ENCODE measurements around the gene IFNA1. TPM values are rescaled to one million over a fixed set of nuclear protein-coding genes. Genes with fewer than 3 reads are reported as not detected.

The IFNA1 gene
- total RNA-seq, 1 donor from 2014 or later = not detected

DNA sequence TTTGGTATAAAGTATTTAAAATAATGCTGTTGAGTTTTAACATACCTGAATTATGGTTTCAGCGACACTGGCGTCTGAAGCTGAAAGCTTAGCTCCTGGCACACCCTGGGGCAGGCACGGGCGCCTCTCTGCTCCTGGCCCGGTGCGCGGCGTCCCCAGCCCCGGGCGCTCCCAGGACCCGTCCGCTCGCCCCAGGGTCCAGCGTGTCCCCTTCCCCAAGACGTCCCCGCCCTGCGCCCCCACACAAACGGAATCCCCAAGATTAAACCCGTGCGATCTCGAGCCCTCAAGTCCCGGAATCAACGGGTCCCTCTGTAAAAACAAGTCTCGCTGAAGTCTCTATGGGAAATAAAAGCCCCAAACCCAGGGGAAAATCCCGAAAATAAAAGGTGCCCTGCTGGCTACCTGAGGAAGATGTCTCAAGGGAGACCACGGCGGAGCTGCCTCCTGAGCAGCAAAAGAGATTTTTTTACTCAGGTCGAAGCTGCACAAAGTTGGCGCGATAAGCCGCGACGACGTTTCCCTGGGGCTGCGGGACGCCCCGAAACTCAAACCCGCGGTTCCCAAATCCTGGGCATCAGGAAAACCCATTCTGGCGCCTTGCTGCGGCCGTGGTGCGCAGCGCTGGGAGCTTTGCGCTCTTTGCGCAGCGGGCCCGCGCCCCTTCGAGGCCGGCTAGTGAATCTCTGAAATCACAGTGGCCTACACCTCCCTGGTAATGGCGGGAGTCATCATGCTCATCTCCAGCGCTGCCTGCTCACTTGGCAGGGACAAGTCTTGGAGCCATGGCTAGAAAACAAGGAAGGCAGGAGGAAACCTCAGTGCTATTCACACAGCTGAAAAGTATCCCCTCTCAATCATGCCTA is 37.6 kb upstream of the IFNA1 start:
- DNase-seq (ENCODE audit: low spot score, unreplicated experiment) = no peak
- Mint-ChIP-seq H3K4me3 (ENCODE audit: low read depth) (peak overlapping the region; percentile 76), H3K9me3 (ENCODE audit: low read depth) (no peaks in the 10 kb centered on the region), H3K27ac (no peak overlapping the region), H3K4me1 (ENCODE audit: low read depth) (peaks cover 4% of the 10 kb centered on the region), H3K27me3 (peaks cover 57% of the 10 kb centered on the region), H3K36me3 (ENCODE audit: insufficient read depth) (no peaks in the 10 kb centered on the region)
- TF ChIP-seq, protein P1, sequence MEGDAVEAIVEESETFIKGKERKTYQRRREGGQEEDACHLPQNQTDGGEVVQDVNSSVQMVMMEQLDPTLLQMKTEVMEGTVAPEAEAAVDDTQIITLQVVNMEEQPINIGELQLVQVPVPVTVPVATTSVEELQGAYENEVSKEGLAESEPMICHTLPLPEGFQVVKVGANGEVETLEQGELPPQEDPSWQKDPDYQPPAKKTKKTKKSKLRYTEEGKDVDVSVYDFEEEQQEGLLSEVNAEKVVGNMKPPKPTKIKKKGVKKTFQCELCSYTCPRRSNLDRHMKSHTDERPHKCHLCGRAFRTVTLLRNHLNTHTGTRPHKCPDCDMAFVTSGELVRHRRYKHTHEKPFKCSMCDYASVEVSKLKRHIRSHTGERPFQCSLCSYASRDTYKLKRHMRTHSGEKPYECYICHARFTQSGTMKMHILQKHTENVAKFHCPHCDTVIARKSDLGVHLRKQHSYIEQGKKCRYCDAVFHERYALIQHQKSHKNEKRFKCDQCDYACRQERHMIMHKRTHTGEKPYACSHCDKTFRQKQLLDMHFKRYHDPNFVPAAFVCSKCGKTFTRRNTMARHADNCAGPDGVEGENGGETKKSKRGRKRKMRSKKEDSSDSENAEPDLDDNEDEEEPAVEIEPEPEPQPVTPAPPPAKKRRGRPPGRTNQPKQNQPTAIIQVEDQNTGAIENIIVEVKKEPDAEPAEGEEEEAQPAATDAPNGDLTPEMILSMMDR (IDR thresholded peaks at IDR 0.05; ENCODE audit: unreplicated experiment) = peak; percentile 32

DNA sequence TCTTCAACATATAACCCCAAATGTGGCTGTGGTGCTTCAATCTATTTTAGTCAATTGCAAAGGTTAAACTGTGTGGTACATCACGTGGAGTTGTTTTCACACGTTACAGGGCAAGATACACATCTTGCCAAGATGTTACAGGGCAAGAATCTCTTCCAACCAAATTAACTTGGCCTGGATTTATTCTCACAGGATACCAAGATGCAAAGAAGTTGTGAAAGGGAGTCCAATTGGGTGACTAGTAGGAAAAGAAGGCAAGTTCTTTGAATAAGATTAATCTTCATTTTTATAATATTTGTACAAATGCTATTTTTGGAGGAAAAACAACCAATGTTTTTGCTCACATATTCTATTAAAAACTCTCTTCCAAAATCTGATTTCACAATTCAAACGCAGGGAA is 36.1 kb upstream of the IFNA1 start:
- H3K27ac Mint-ChIP-seq = no peak overlapping the region
- H3K4me1 Mint-ChIP-seq (ENCODE audit: low read depth) = peaks cover 4% of the 10 kb centered on the region
- no peak for DNase-seq (ENCODE audit: low spot score, unreplicated experiment)
- no peaks in the 10 kb centered on the region for H3K9me3 Mint-ChIP-seq (ENCODE audit: low read depth)
- TF ChIP-seq, protein P1 (IDR thresholded peaks at IDR 0.05; ENCODE audit: unreplicated experiment) = no peak
- peaks cover 41% of the 10 kb centered on the region for H3K27me3 Mint-ChIP-seq
- H3K36me3 Mint-ChIP-seq (ENCODE audit: insufficient read depth) = no peaks in the 10 kb centered on the region
- H3K4me3 Mint-ChIP-seq (ENCODE audit: low read depth) = no peak overlapping the region

DNA sequence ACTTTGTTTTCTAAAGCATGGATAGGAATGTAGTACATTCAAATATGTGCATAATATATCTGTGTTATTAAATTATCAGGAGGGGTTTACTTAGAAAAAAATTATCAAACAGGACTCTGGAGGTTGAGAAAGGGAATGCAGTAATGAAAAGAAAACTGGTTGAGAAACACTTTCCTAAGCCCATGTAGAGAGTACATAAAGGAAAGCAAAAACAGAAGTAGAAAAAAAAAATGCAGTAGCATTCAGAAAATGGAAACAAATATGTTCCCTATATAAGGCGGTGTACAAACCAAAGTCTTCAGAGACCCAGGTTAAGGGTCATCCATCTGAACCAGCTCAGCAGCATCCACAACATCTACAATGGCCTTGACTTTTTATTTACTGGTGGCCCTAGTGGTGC is 31.4 kb upstream of the IFNA1 start, which contains the start of gene IFNA8:
Gene IFNA8 (plus strand): TSS at position 301 of the 400 bp plus-strand sequence. CDS start 60 bp downstream, at position 361.
- H3K4me1 Mint-ChIP-seq (ENCODE audit: low read depth) = no peaks in the 10 kb centered on the region
- TF ChIP-seq, protein P1 (IDR thresholded peaks at IDR 0.05; ENCODE audit: unreplicated experiment) = no peak
- H3K27me3 Mint-ChIP-seq = peaks cover 21% of the 10 kb centered on the region
- H3K36me3 Mint-ChIP-seq (ENCODE audit: insufficient read depth) = no peaks in the 10 kb centered on the region
- no peak within 1 kb of the TSS for H3K4me3 Mint-ChIP-seq (ENCODE audit: low read depth)
- DNase-seq (ENCODE audit: low spot score, unreplicated experiment) = no peak
- no peaks in the 10 kb centered on the region for H3K9me3 Mint-ChIP-seq (ENCODE audit: low read depth)
- no peak within 1 kb of the TSS for H3K27ac Mint-ChIP-seq

DNA sequence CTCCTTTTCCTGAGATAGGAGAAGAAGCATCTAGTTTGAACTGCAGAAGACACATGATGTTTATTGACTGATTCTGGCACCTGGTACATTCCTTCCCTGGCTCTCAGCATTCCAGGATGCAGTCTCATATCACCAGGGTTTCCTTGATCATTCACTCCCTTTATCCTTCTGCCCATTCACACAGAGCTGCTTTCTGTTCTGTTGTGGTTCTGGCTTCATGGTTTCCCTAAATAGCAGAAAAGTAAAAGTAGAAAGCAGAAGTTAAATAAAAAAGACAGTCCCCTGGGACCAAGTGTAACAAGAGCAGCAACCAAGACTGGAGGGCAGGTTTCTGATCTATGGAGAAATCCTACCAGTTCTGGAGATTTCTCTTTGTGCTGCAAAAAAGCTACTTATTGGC is 28.1 kb upstream of the IFNA1 start:
- Mint-ChIP-seq H3K36me3 (ENCODE audit: insufficient read depth) (no peaks in the 10 kb centered on the region), H3K9me3 (ENCODE audit: low read depth) (no peaks in the 10 kb centered on the region), H3K27me3 (peaks cover 8% of the 10 kb centered on the region), H3K4me3 (ENCODE audit: low read depth) (no peak overlapping the region), H3K27ac (no peak overlapping the region), H3K4me1 (ENCODE audit: low read depth) (no peaks in the 10 kb centered on the region)
- TF ChIP-seq, protein P1 (IDR thresholded peaks at IDR 0.05; ENCODE audit: unreplicated experiment) = no peak
- DNase-seq (ENCODE audit: low spot score, unreplicated experiment) = no peak

DNA sequence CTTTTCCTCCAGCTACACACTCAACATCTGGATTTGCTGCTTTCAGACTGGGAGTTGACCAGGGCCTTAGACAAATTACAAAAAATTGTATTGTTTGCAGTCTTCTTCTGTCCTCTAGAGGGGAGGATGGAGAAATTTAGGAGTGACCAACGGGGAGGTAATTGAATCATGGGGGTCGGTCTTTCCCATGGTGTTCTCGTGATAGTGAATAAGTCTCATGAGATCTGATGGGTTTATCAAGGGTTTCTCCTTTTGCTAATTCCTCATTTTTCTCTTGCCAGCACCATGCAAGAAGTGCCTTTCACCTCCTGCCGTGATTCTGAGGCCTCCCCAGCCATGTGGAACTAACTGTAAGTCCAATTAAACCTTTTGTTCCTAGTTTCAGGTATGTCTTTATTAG is 27.1 kb upstream of the IFNA1 start:
- Mint-ChIP-seq H3K27ac (no peak overlapping the region), H3K36me3 (ENCODE audit: insufficient read depth) (no peaks in the 10 kb centered on the region), H3K9me3 (ENCODE audit: low read depth) (no peaks in the 10 kb centered on the region), H3K4me3 (ENCODE audit: low read depth) (no peak overlapping the region), H3K27me3 (peaks cover 4% of the 10 kb centered on the region), H3K4me1 (ENCODE audit: low read depth) (no peaks in the 10 kb centered on the region)
- TF ChIP-seq, protein P1 (IDR thresholded peaks at IDR 0.05; ENCODE audit: unreplicated experiment) = no peak
- no peak for DNase-seq (ENCODE audit: low spot score, unreplicated experiment)

All from progenitor cell of endocrine pancreas (in vitro differentiated cells).